Small intestine (tissue), 7 donors: ENCODE results near the gene ADCY6. TPM values are rescaled to one million over a fixed set of nuclear protein-coding genes. Genes with fewer than 3 reads are reported as not detected.

Source experiments
- DNase-seq, 2 donors: peaks; one replicate each; pipeline versions ENCODE4 v3.0.0 to v3.0.0-alpha.2; 2013
- FAIRE-seq: peaks from 2 replicates; lab custom pipeline; 2012; peaks lifted over from hg19 to GRCh38; lab: Jason Lieb, UNC
- H3K27ac ChIP-seq, 3 donors: one replicate each; pipeline ENCODE4 v1.5.1; 2013; ENCODE audit warnings: low read length in 2 of 3, mild to moderate bottlenecking in 2 of 3, control low read depth in 1 of 3, inconsistent platforms in 1 of 3, low read depth in 1 of 3, moderate library complexity in 1 of 3
- H3K27me3 ChIP-seq, 3 donors: one replicate each; pipeline ENCODE4 v1.6.1; 2013; ENCODE audit warnings: low read length in 3 of 3, inconsistent platforms in 1 of 3; ENCODE audit not compliant: control insufficient read depth in 3 of 3, insufficient read depth in 3 of 3
- H3K36me3 ChIP-seq, 3 donors: one replicate each; pipeline ENCODE4 v1.6.1; 2013; ENCODE audit warnings: low read length in 3 of 3, inconsistent platforms in 1 of 3, low read depth in 1 of 3, mild to moderate bottlenecking in 1 of 3, moderate library complexity in 1 of 3; ENCODE audit not compliant: control insufficient read depth in 3 of 3, insufficient read depth in 2 of 3
- H3K4me1 ChIP-seq, 3 donors: one replicate each; pipeline ENCODE4 v1.6.1; 2013; ENCODE audit warnings: low read length in 2 of 3, inconsistent platforms in 1 of 3, low read depth in 1 of 3, mild to moderate bottlenecking in 1 of 3, moderate library complexity in 1 of 3; ENCODE audit not compliant: control insufficient read depth in 3 of 3, insufficient read depth in 2 of 3
- H3K4me3 ChIP-seq, 3 donors: one replicate each; pipeline ENCODE4 v1.5.1; 2013; ENCODE audit warnings: low read length in 3 of 3, control low read depth in 1 of 3, inconsistent platforms in 1 of 3, low read depth in 1 of 3, mild to moderate bottlenecking in 1 of 3, moderate library complexity in 1 of 3
- H3K9me3 ChIP-seq, 2 donors: one replicate each; pipeline ENCODE4 v1.6.1; 2013; ENCODE audit warnings: low read depth in 1 of 2, low read length in 1 of 2; ENCODE audit not compliant: control insufficient read depth in 2 of 2, insufficient read depth in 1 of 2
- WGBS, 3 donors: extraction: QIAGEN DNeasy Blood & Tissue Kit; methylation state at CpG; one replicate each; pipeline ENCODE4 v1.1.7; 2013; 5-methylcytosine and 5-hydroxymethylcytosine counted together
- polyA plus RNA-seq, 4 donors: library from polyadenylated mRNA; stranded (reverse) in 3 of 4; unstranded in 1 of 4; fragments of 200-250 nt in 3 of 4; fragments of 120-200 nt in 1 of 4; gene quantifications; one replicate each; pipeline versions ENCODE4 v1.2.1 to v1.2.3, GENCODE V29; 2013
- donor health status: healthy with polysubstance abuse.
- donor health status: control.
- donor health status: control.
- donor health status: Bipolar disorder and iron deficiency.
- donor health status: healthy.

The ADCY6 gene
- polyA plus RNA-seq, 4 donors: 14.1 to 56.6 (median 23.9) TPM

DNA sequence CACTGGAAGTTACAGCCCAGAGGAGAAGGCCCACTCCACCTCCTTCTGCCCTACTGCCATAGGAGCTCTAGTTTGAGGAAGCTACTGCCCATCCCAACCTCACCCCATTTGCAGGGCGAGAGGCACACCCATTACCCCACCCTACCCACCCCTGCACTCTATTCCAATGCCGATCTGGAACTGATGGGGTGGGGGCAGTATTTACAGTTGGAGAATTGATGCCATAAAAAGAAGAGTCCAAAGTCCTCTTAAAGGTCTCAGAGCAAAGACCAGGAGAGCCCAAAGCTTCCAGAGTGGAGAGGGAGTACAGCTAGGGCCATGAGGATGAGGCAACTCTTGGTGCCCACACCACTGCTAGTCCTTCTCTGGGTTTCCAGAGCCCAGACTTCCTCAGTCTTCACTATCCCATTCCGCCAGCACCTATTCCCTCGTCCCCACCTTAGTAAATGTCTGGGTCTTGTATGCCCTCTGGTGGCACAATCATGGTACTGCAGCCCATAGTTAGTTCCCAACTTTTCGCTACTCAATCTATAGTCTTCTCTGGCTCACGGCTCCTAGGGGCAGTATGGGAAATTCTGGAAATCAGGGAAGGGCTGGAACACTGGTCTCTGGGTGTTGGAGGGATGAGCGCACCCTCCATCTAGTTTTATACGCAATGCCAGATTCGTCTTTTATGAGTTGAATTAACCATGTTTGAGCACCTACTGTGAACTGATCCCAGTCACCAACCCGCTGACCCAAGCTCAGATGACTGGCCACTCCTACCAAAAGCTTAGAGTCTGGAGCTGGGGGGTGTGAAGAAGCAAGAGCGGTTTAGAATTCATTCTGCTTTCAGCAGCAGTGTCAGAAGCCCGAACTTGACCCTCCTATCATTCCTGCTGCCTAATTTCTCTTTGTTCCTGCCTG, 6.9 kb upstream of the ADCY6 start:
- H3K27ac ChIP-seq: peak overlapping the region; percentile 45 to 82 (median 73)
- WGBS, 3 donors: 17 to 22% (median 21%) methylated on average over 12 of the region's 12 CpGs
- H3K36me3 ChIP-seq: no peaks in the 10 kb centered on the region
- H3K4me1 ChIP-seq: peaks cover 0 to 19% (median 0%) of the 10 kb centered on the region in 3 donors
- peaks cover 0 to 3% (median 0%) of the 10 kb centered on the region in 3 donors for H3K27me3 ChIP-seq
- DNase-seq (peak; percentile 92 to 98), FAIRE-seq (no peak)
- H3K9me3 ChIP-seq: no peaks in the 10 kb centered on the region
- no peak overlapping the region for H3K4me3 ChIP-seq

DNA sequence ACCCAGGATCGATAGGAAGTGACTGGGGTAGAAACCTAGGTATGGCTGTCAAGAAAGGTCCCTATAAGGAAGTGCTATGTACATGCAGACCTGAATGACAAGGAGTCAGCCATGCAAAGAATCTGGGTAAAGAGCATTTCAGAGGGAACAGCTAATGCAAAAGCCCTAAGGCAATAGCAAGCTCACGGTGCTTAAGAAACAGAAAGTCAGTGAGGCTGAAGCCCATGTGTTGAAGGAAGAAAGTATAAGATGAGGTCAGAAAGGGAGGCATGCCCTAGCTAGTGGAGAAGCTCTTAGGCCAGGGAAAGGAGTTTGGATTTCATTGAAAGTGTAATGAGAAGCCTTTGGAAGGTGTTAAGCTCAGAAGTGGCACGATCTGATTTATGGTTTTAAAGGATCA, 6.0 kb upstream of the ADCY6 start:
- Histone ChIP-seq H3K27ac (peak overlapping the region; percentile 45 to 82 (median 71)), H3K4me3 (no peak overlapping the region), H3K27me3 (no peaks in the 10 kb centered on the region), H3K9me3 (no peaks in the 10 kb centered on the region), H3K4me1 (peaks cover 0 to 27% (median 0%) of the 10 kb centered on the region in 3 donors), H3K36me3 (no peaks in the 10 kb centered on the region)
- FAIRE-seq (no peak), DNase-seq (peak; percentile 44 to 56)
- 29 to 66% (median 39%) methylated on average over 3 of the region's 3 CpGs for WGBS, 3 donors

DNA sequence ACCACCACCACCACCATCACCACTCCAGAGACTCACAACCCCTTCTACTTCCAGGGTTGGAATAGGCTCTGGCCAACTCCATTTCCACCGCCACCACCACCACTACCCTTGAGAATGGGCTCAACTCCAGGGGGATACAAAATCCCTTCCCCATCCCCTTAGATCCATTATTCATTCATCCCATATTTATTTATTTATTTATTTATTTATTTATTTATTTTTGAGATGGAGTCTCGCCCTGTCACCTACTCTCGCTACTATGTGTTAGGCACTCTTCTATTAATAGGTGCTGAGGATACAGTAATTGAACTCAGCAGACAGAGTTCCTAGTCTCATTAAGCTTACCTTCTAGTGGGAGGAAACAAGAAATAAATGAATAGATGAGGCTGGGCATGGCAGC, 4.8 kb upstream of the ADCY6 start:
- H3K27ac ChIP-seq: no peak overlapping the region
- H3K9me3 ChIP-seq: no peaks in the 10 kb centered on the region
- H3K27me3 ChIP-seq: no peaks in the 10 kb centered on the region
- DNase-seq (no peak), FAIRE-seq (no peak)
- WGBS, 3 donors: 94 to 98% (median 96%) methylated on average over 3 of the region's 3 CpGs
- H3K4me1 ChIP-seq: peaks cover 0 to 29% (median 0%) of the 10 kb centered on the region in 3 donors
- H3K36me3 ChIP-seq: no peaks in the 10 kb centered on the region
- H3K4me3 ChIP-seq: no peak overlapping the region

DNA sequence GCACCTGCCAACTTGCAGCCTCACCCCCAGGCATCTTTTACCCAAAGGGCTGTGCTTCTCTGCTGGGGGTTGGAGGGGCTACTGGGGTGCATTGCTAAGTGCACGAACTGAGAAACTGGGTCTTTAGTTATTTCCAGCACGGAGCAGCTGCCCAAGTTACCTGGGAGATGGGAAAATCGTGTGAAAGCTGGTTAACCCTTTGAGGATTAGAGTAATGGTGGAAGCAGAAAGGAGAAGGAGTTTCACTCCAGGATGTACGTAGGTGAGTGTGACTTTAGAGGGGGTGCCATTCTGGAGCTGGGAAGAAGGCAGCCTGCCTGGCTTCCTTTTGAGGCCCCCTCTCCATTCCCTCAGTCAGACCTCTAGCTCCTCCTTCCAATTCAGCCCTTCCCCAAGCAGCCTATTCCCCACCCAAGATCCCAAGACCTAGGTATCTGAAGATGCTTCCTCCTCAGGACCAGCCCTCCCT, 1.0 kb upstream of the ADCY6 start:
- H3K27ac ChIP-seq: peak overlapping the region in 2 of 3 donors; percentile 56 to 92
- peak overlapping the region; percentile 81 to 98 (median 89) for H3K4me3 ChIP-seq
- DNase-seq (peak in 1 of 2 donors; percentile 27), FAIRE-seq (no peak)
- H3K9me3 ChIP-seq: no peaks in the 10 kb centered on the region
- peaks cover 0 to 26% (median 7%) of the 10 kb centered on the region in 3 donors for H3K4me1 ChIP-seq
- H3K36me3 ChIP-seq: peaks cover 0 to 3% (median 0%) of the 10 kb centered on the region in 3 donors
- H3K27me3 ChIP-seq: no peaks in the 10 kb centered on the region
- WGBS, 3 donors: 1 to 14% (median 8%) methylated on average over 4 of the region's 4 CpGs

DNA sequence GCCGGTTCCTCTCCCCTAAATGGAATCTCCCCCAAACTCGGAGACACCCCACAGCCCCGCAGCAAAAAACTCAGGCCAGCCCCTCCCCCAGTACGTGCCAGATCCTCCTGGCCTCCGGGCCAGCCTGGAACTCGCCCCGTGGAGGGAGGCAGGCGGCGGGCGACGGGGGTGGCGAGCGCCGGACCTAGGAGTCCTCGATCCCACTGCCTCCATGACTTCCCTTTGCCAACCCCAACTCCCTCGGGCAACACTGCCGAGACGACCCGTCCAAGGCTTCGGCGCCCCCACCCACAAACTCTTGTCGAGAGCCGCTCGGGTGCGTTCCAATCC, 400 bp downstream of the ADCY6 start:
- H3K9me3 ChIP-seq: no peaks in the 10 kb centered on the region
- no peaks in the 10 kb centered on the region for H3K27me3 ChIP-seq
- no peak for FAIRE-seq
- H3K36me3 ChIP-seq: peaks cover 0 to 3% (median 0%) of the 10 kb centered on the region in 3 donors
- peak; percentile 25 to 53 for DNase-seq
- H3K4me1 ChIP-seq: peaks cover 0 to 21% (median 7%) of the 10 kb centered on the region in 3 donors
- 0 to 7% (median 3%) methylated on average over 19 to 25 of the region's 25 CpGs for WGBS, 3 donors
- peak overlapping the region; percentile 58 to 84 (median 75) for H3K27ac ChIP-seq
- peak overlapping the region; percentile 81 to 98 (median 89) for H3K4me3 ChIP-seq

DNA sequence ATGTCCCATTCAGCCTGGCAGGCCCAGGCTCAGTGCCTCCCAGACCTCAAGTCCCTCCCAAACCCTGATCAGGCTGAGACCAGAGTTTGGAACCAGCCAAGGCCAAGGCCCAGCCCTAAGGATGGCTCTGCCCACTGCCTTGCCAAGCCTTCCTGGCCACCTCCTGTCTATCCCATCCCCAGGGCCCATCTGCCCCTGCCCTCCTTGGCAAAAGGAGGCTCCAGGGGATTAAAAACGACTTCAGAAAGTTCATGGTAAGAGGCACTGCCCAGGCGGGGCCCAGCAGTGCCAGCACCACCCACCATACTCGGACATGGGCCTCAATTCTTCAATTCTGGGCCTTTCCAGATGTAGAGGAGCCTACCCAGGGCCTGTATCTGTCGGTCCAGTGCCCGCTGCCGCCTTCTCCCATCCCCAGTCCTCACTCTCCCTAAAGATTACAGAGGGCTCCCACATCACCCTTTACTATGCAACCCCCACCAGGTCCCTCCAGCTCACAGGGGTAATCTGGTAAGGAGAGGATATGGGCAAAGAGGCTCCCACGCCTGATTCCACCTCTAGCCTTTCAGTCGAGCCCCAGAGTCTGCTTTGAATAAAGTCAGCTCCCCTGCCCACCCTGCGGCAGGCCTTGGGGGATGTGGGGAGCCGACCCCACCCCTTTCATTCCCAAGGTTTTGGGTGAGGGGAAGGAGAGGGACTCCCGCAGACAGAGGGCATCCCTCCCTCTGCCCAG, 932 bp downstream of the ADCY6 start:
- no peak for FAIRE-seq
- DNase-seq: peak; percentile 27 to 38
- Histone ChIP-seq H3K36me3 (peaks cover 0 to 5% (median 0%) of the 10 kb centered on the region in 3 donors), H3K4me1 (peaks cover 0 to 21% (median 7%) of the 10 kb centered on the region in 3 donors), H3K27ac (peak overlapping the region; percentile 58 to 84 (median 75)), H3K4me3 (peak overlapping the region; percentile 81 to 98 (median 89)), H3K9me3 (no peaks in the 10 kb centered on the region), H3K27me3 (no peaks in the 10 kb centered on the region)
- WGBS, 3 donors: 16 to 19% (median 18%) methylated on average over 11 of the region's 11 CpGs

DNA sequence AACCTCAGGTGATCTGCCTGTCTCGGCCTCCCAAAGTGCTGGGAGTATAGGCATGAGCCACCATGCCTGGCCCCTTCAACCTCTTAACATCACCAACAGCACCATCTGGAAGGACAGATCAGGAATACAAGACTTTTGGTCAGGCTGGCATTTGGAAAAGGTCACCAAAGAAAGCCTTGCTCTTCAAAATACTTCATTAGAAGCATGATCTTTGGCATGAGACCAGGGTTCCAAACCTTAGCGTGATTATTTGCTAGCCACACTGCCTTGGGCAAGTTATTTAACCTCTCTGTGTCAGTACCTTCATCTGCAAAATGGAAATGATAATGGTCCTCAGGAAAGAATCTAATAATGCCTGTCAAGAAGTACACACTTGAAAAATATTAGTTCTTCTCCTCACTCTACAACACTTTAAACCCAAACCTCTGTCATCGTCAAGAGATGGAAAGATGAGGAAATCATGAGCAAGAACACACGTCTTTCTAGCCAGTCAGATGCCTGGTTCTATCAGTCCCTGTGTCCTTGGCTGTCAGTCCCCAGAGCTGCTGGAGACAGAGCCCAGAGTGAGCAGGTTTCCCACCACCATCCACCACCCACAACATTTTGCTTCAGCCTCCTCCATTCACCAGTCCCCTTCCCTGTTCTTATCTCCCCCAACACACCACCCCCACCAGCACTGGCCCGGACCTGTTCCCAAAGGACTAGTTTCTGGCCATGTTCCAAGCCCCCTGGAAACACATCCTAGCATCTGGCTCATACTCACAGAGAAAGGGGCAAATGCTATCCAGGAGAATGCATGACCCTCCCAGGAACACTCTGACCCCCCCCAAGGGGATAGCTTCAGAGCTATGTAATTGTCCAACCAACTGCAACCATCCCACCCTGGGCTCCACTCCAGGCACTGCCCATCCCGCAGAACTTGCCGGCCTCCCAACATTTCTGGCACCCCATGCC, 2.0 kb downstream of the ADCY6 start:
- H3K27ac ChIP-seq: no peak overlapping the region
- H3K4me3 ChIP-seq: peak overlapping the region; percentile 17 to 98 (median 89)
- H3K9me3 ChIP-seq: no peaks in the 10 kb centered on the region
- no peak for FAIRE-seq
- H3K27me3 ChIP-seq: no peaks in the 10 kb centered on the region
- no peak for DNase-seq
- 44 to 49% (median 45%) methylated on average over 7 of the region's 7 CpGs for WGBS, 3 donors
- H3K36me3 ChIP-seq: peaks cover 0 to 16% (median 5%) of the 10 kb centered on the region in 3 donors
- H3K4me1 ChIP-seq: peaks cover 0 to 26% (median 7%) of the 10 kb centered on the region in 3 donors
